Caco-2 (cell line): Measurements from ENCODE around the gene AAMP. TPM values are rescaled to one million over a fixed set of nuclear protein-coding genes. Genes with fewer than 3 reads are reported as not detected.

Experiments used
- BruUV-seq: library from RNA; stranded (reverse); fragments of 400-500 nt; replicated peaks from 2 replicates; lab custom pipeline; 2021; lab: Mats Ljungman, UMichigan
- CTCF ChIA-PET: fragments of 300-600 bp; sonication (Branson Sonifier 250); formaldehyde crosslinking; loops from one replicate; lab custom pipeline; 2022; ENCODE audit warnings: antibody characterized with exemption; lab: Charles Lee
- POLR2A ChIA-PET: fragments of 300-600 bp; sonication (Branson Sonifier 250); formaldehyde crosslinking; loops from one replicate; lab custom pipeline; 2022; ENCODE audit warnings: antibody characterized with exemption; lab: Charles Lee
- DNase-seq, 2 experiments: peaks; one replicate each; pipeline versions ENCODE4 v3.0.0 to v3.0.0-alpha.2; 2020 to 2022
- H3K27me3 ChIP-seq: replicated peaks from 2 replicates; pipeline ENCODE4 v1.6.0; 2011; ENCODE audit warnings: low read length; ENCODE audit not compliant: control insufficient read depth, insufficient read depth
- H3K36me3 ChIP-seq: 2 replicates; pipeline ENCODE4 v1.5.1; 2011; ENCODE audit warnings: low read length; ENCODE audit not compliant: control insufficient read depth, insufficient read depth
- H3K4me1 ChIP-seq: fragments of 250-450 bp; sonication (Bioruptor Pico); 2 replicates; pipeline ENCODE4 v1.5.1; 2020; ENCODE audit warnings: mild to moderate bottlenecking
- H3K4me3 ChIP-seq: 2 replicates; pipeline ENCODE4 v1.5.1; 2011; ENCODE audit warnings: low read depth, mild to moderate bottlenecking, control low read depth, low read length
- H3K9me3 ChIP-seq: fragments of 250-450 bp; sonication (Bioruptor Pico); 2 replicates; pipeline ENCODE4 v1.5.1; 2020; ENCODE audit warnings: mild to moderate bottlenecking, moderate library complexity
- H3K27ac Mint-ChIP-seq: one replicate; pipeline ENCODE4 v1.8.0; 2022; ENCODE audit warnings: mixed read lengths; ENCODE audit not compliant: unreplicated experiment
- H3K27me3 Mint-ChIP-seq: one replicate; pipeline ENCODE4 v1.8.0; 2022; ENCODE audit warnings: mixed read lengths; ENCODE audit not compliant: insufficient read depth, unreplicated experiment
- H3K36me3 Mint-ChIP-seq: one replicate; pipeline ENCODE4 v1.8.0; 2022; ENCODE audit warnings: mild to moderate bottlenecking, mixed read lengths; ENCODE audit not compliant: insufficient read depth, unreplicated experiment
- H3K4me1 Mint-ChIP-seq: one replicate; pipeline ENCODE4 v1.8.0; 2022; ENCODE audit warnings: low read depth, mixed read lengths; ENCODE audit not compliant: unreplicated experiment
- H3K4me3 Mint-ChIP-seq: one replicate; pipeline ENCODE4 v1.8.0; 2022; ENCODE audit warnings: mild to moderate bottlenecking, moderate library complexity, mixed read lengths; ENCODE audit not compliant: unreplicated experiment
- H3K9me3 Mint-ChIP-seq: one replicate; pipeline ENCODE4 v1.8.0; 2022; ENCODE audit warnings: mixed read lengths; ENCODE audit not compliant: unreplicated experiment
- intact Hi-C: fragments of 100-400 bp; cut with micrococcal nuclease; formaldehyde crosslinking; loops from one replicate; pipeline ENCODE4 v1.10.0; 2022; ENCODE audit not compliant: unreplicated experiment
- total RNA-seq: library from RNA; stranded (reverse); gene quantifications from 2 replicates; pipeline ENCODE4 v1.2.3, GENCODE V29; 2022
- TF ChIP-seq, protein P1 (sequence below), 2 experiments: fragments of 200-600 bp in 1 of 2; IDR thresholded peaks; 1 replicate in 1 of 2; 2 replicates in 1 of 2; pipeline versions ENCODE4 v1.5.1 to v1.8.0; 2011 to 2022; ENCODE audit warnings: antibody characterized with exemption in 1 of 2, control low read depth in 1 of 2, inconsistent platforms in 1 of 2, low read depth in 1 of 2, low read length in 1 of 2, mild to moderate bottlenecking in 1 of 2, moderate library complexity in 1 of 2; ENCODE audit not compliant: insufficient read depth in 1 of 2, severe bottlenecking in 1 of 2, unreplicated experiment in 1 of 2

Gene AAMP
- total RNA-seq, 1 experiment from 2014 or later: 125 TPM

DNA sequence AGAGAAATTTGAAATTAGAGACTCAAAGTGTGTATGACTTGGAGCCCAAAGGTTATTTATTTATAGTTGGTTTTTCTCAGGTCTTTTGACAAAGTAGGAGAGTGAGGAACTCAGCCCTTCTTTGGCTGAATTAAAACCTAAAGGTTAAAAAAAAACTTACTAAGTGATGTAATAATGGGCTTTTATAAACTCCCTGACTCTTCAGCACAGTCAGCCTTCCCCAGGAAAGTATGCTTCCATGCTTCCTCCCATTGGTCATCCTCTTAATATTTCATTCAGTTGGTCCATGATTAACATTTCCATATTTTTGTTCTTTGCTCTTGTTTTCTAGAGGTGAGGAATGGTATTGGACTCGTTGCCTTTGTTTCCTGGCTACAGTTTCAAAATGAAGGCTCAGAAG lies 45.8 kb downstream of the AAMP start:
- DNase-seq: no peak
- Mint-ChIP-seq H3K27ac (no peak overlapping the region), H3K4me3 (no peak overlapping the region), H3K4me1 (peaks cover 19% of the 10 kb centered on the region), H3K27me3 (no peaks in the 10 kb centered on the region), H3K9me3 (no peaks in the 10 kb centered on the region), H3K36me3 (peaks cover 80% of the 10 kb centered on the region)
- POLR2A ChIA-PET: no interaction called here
- CTCF ChIA-PET: no interaction called here
- H3K4me3 ChIP-seq: no peak overlapping the region
- intact Hi-C loops: no loop called here
- no peaks in the 10 kb centered on the region for H3K27me3 ChIP-seq
- H3K4me1 ChIP-seq: peaks cover 27% of the 10 kb centered on the region
- no peaks in the 10 kb centered on the region for H3K9me3 ChIP-seq
- BruUV-seq: no TSS peak
- 0 out of 2 replicates have a peak, but pooled peaks cover 2% of the 10 kb centered on the region for H3K36me3 ChIP-seq
- TF ChIP-seq, protein P1, sequence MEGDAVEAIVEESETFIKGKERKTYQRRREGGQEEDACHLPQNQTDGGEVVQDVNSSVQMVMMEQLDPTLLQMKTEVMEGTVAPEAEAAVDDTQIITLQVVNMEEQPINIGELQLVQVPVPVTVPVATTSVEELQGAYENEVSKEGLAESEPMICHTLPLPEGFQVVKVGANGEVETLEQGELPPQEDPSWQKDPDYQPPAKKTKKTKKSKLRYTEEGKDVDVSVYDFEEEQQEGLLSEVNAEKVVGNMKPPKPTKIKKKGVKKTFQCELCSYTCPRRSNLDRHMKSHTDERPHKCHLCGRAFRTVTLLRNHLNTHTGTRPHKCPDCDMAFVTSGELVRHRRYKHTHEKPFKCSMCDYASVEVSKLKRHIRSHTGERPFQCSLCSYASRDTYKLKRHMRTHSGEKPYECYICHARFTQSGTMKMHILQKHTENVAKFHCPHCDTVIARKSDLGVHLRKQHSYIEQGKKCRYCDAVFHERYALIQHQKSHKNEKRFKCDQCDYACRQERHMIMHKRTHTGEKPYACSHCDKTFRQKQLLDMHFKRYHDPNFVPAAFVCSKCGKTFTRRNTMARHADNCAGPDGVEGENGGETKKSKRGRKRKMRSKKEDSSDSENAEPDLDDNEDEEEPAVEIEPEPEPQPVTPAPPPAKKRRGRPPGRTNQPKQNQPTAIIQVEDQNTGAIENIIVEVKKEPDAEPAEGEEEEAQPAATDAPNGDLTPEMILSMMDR (IDR thresholded peaks at IDR 0.05; ENCODE audit: insufficient read depth in 1 of 2, low read depth in 1 of 2, low read length in 1 of 2, severe bottlenecking in 1 of 2, unreplicated experiment in 1 of 2): no peak

DNA sequence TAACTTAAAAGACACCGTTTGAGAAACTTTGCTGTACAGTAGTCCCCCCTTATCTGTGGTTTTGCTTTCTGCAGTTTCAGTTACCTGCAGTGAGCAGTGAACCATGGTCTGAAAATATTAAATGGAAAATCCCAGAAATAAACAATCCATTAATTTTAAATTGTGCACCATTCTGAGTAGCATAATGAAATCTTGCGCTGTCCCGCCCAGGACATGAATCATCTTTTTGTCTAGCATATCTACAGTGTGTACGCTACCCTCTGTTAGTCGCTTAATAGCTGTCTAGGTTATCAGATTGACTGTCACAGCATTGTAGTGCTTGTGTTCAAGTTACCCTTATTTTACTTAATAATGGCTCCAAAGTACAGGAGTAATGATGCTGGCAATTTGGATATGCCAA lies 46.9 kb downstream of the AAMP start:
- CTCF ChIA-PET: no interaction called here
- Mint-ChIP-seq H3K9me3 (no peaks in the 10 kb centered on the region), H3K4me1 (peaks cover 27% of the 10 kb centered on the region), H3K36me3 (peaks cover 76% of the 10 kb centered on the region), H3K27ac (no peak overlapping the region), H3K27me3 (no peaks in the 10 kb centered on the region), H3K4me3 (no peak overlapping the region)
- BruUV-seq: no TSS peak
- Histone ChIP-seq H3K9me3 (no peaks in the 10 kb centered on the region), H3K4me1 (peaks cover 29% of the 10 kb centered on the region), H3K27me3 (no peaks in the 10 kb centered on the region), H3K36me3 (0 out of 2 replicates have a peak, but pooled peaks cover 2% of the 10 kb centered on the region), H3K4me3 (no peak overlapping the region)
- intact Hi-C loops: no loop called here
- TF ChIP-seq, protein P1 (IDR thresholded peaks at IDR 0.05; ENCODE audit: insufficient read depth in 1 of 2, low read depth in 1 of 2, low read length in 1 of 2, severe bottlenecking in 1 of 2, unreplicated experiment in 1 of 2): no peak
- POLR2A ChIA-PET: no interaction called here
- no peak for DNase-seq

DNA sequence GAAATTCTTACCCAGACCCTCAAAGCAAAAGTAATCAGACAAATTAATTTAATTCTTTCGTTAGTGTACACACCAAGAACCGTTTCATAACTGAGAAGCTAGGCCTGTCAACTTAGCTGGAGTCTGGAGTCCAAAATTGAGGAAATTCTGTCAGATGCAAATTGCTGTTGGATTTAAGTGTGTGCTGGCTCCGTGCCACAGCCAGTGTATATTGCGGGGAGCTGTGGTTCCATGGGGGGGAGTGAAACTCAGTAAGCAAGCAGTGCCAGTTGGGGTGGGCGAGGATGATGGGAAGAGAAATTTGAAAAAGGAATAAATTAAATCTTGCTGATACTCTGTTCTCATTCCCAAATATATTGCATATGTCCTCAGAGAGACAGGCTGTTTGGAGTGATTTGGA lies 48.9 kb downstream of the AAMP start:
- Histone ChIP-seq H3K36me3 (0 out of 2 replicates have a peak, but pooled peaks cover 2% of the 10 kb centered on the region), H3K4me3 (no peak overlapping the region), H3K4me1 (peaks cover 34% of the 10 kb centered on the region), H3K9me3 (no peaks in the 10 kb centered on the region), H3K27me3 (no peaks in the 10 kb centered on the region)
- POLR2A ChIA-PET: interaction anchor here (0.7 kb wide), 1 partner anchor 159 kb away, joined by 3 read pairs; no protein-coding TSS in a partner anchor
- Mint-ChIP-seq H3K27ac (no peak overlapping the region), H3K4me1 (peaks cover 33% of the 10 kb centered on the region), H3K9me3 (no peaks in the 10 kb centered on the region), H3K27me3 (no peaks in the 10 kb centered on the region), H3K36me3 (peaks cover 61% of the 10 kb centered on the region), H3K4me3 (no peak overlapping the region)
- BruUV-seq: no TSS peak
- DNase-seq: no peak
- intact Hi-C loops: no loop called here
- TF ChIP-seq, protein P1 (IDR thresholded peaks at IDR 0.05; ENCODE audit: insufficient read depth in 1 of 2, low read depth in 1 of 2, low read length in 1 of 2, severe bottlenecking in 1 of 2, unreplicated experiment in 1 of 2): no peak
- CTCF ChIA-PET: no interaction called here
